DOHH2 (cell line): ENCODE data around the gene ADAMTS16.

Experiments
- H3F3A ChIP-seq: fragments of 200-600 bp; sonication (generic), shearing (Covaris generic); 2 replicates; pipeline ENCODE4 v1.6.0; 2016; ENCODE audit warnings: antibody characterized with exemption, mild to moderate bottlenecking; ENCODE audit not compliant: control insufficient read depth, insufficient read depth
- H3K27ac ChIP-seq: fragments of 200-600 bp; sonication (generic); 2 replicates; pipeline ENCODE4 v1.5.1; 2014; ENCODE audit warnings: low read depth, mild to moderate bottlenecking, low read length, moderate library complexity
- H3K27me3 ChIP-seq: fragments of 200-600 bp; sonication (generic); 2 replicates; pipeline ENCODE4 v1.6.1; 2014; ENCODE audit warnings: mild to moderate bottlenecking, low read length, mixed read lengths; ENCODE audit not compliant: control insufficient read depth
- H3K36me3 ChIP-seq: fragments of 200-600 bp; sonication (generic); 2 replicates; pipeline ENCODE4 v1.6.1; 2014; ENCODE audit warnings: mild to moderate bottlenecking, low read length, moderate library complexity, mixed read lengths; ENCODE audit not compliant: control insufficient read depth
- H3K4me1 ChIP-seq: fragments of 200-600 bp; sonication (generic); 2 replicates; pipeline ENCODE4 v1.6.1; 2014; ENCODE audit warnings: mild to moderate bottlenecking, low read length, mixed read lengths; ENCODE audit not compliant: control insufficient read depth
- H3K4me2 ChIP-seq: fragments of 200-600 bp; sonication (generic); 2 replicates; pipeline ENCODE4 v1.6.0; 2014; ENCODE audit warnings: mild to moderate bottlenecking, low read length, moderate library complexity
- H3K4me3 ChIP-seq: fragments of 200-600 bp; sonication (generic); 2 replicates; pipeline ENCODE4 v1.5.1; 2014; ENCODE audit warnings: mild to moderate bottlenecking, low read length, mixed read lengths
- H3K79me2 ChIP-seq: fragments of 200-600 bp; sonication (generic); 2 replicates; pipeline ENCODE4 v1.6.1; 2014; ENCODE audit warnings: mild to moderate bottlenecking, low read length, mixed read lengths; ENCODE audit not compliant: control insufficient read depth
- H3K9me2 ChIP-seq: fragments of 200-600 bp; sonication (generic); replicated peaks from 2 replicates; pipeline ENCODE4 v1.6.1; 2014; ENCODE audit warnings: mild to moderate bottlenecking, low read length, mixed read lengths; ENCODE audit not compliant: control insufficient read depth
- H3K9me3 ChIP-seq: fragments of 200-600 bp; sonication (generic); 2 replicates; pipeline ENCODE4 v1.6.1; 2014; ENCODE audit warnings: antibody characterized with exemption, low read length, mixed read lengths; ENCODE audit not compliant: control insufficient read depth, insufficient read depth
- H4K20me1 ChIP-seq: fragments of 200-600 bp; sonication (generic); 2 replicates; pipeline ENCODE4 v1.6.0; 2014; ENCODE audit warnings: low read depth, mild to moderate bottlenecking, antibody characterized with exemption, low read length, moderate library complexity; ENCODE audit not compliant: control insufficient read depth, insufficient read depth
- EZH2phosphoT487 ChIP-seq: fragments of 200-600 bp; sonication (generic); IDR thresholded peaks from 2 replicates; pipeline ENCODE4 v1.6.1; 2017; ENCODE audit warnings: borderline replicate concordance, mild to moderate bottlenecking, antibody characterized with exemption, low read length, moderate library complexity, mixed read lengths
- TF ChIP-seq, protein P1 (sequence below): fragments of 200-600 bp; sonication (generic); IDR thresholded peaks from one replicate; pipeline ENCODE4 v1.5.1; 2014; ENCODE audit warnings: antibody characterized with exemption, mild to moderate bottlenecking, low read depth, low read length; ENCODE audit not compliant: poor library complexity, severe bottlenecking

The ADAMTS16 gene

DNA sequence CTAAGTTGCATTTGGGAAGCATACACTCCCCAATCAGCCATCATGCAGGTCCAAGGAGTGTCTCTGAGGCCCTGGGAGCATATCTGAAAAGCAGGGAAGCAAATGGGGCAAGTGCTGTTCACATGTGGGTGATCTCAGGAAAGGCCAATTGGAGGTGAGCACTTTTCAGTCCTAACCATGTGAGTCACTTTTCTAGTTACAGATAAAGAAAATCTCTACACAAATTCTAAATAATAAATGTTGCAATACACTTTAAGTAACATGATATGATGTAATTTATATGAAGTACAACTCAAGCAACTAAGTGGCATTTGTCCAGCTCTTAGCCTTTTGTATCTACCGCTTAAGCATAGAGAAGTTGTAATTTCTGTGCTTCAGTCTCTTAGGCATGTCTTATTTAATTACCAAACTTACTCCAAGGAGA is 18.4 kb downstream of the ADAMTS16 start:
- no peak overlapping the region for H3K27ac ChIP-seq
- H3K4me3 ChIP-seq: no peak overlapping the region
- no peaks in the 10 kb centered on the region for H3K9me2 ChIP-seq
- H3K79me2 ChIP-seq: no peaks in the 10 kb centered on the region
- H3K4me1 ChIP-seq: peaks cover 11% of the 10 kb centered on the region
- H3K9me3 ChIP-seq: peaks cover 16% of the 10 kb centered on the region
- H3K36me3 ChIP-seq: no peaks in the 10 kb centered on the region
- TF ChIP-seq EZH2phosphoT487: no peak
- TF ChIP-seq, protein P1, sequence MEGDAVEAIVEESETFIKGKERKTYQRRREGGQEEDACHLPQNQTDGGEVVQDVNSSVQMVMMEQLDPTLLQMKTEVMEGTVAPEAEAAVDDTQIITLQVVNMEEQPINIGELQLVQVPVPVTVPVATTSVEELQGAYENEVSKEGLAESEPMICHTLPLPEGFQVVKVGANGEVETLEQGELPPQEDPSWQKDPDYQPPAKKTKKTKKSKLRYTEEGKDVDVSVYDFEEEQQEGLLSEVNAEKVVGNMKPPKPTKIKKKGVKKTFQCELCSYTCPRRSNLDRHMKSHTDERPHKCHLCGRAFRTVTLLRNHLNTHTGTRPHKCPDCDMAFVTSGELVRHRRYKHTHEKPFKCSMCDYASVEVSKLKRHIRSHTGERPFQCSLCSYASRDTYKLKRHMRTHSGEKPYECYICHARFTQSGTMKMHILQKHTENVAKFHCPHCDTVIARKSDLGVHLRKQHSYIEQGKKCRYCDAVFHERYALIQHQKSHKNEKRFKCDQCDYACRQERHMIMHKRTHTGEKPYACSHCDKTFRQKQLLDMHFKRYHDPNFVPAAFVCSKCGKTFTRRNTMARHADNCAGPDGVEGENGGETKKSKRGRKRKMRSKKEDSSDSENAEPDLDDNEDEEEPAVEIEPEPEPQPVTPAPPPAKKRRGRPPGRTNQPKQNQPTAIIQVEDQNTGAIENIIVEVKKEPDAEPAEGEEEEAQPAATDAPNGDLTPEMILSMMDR: no peak
- no peak overlapping the region for H3K4me2 ChIP-seq
- H3K27me3 ChIP-seq: no peaks in the 10 kb centered on the region
- no peaks in the 10 kb centered on the region for H4K20me1 ChIP-seq
- H3F3A ChIP-seq: no peaks in the 10 kb centered on the region

- Histone ChIP-seq H3K36me3 (no peaks in the 10 kb centered on the region), H3K4me3 (no peak overlapping the region), H3K27ac (no peak overlapping the region), H4K20me1 (no peaks in the 10 kb centered on the region), H3K9me2 (no peaks in the 10 kb centered on the region), H3K9me3 (peaks cover 15% of the 10 kb centered on the region), H3K4me1 (peaks cover 11% of the 10 kb centered on the region), H3K79me2 (no peaks in the 10 kb centered on the region), H3K4me2 (no peak overlapping the region), H3F3A (no peaks in the 10 kb centered on the region), H3K27me3 (no peaks in the 10 kb centered on the region)
- TF ChIP-seq, protein P1: no peak
- TF ChIP-seq EZH2phosphoT487: no peak
These were observed 19.4 kb downstream of the ADAMTS16 start for GRCh38 chr5:5159282-5160103.

- Histone ChIP-seq H4K20me1 (no peaks in the 10 kb centered on the region), H3K4me3 (no peak overlapping the region), H3K79me2 (no peaks in the 10 kb centered on the region), H3K4me2 (no peak overlapping the region), H3K4me1 (no peaks in the 10 kb centered on the region), H3K27me3 (no peaks in the 10 kb centered on the region), H3K9me2 (no peaks in the 10 kb centered on the region), H3K9me3 (no peaks in the 10 kb centered on the region), H3K27ac (no peak overlapping the region), H3F3A (no peaks in the 10 kb centered on the region), H3K36me3 (no peaks in the 10 kb centered on the region)
- no peak for TF ChIP-seq EZH2phosphoT487
- TF ChIP-seq, protein P1: no peak
These were observed 24.0 kb downstream of the ADAMTS16 start for GRCh38 chr5:5164163-5164562.
